MM.1S (cell line): ENCODE data around the gene PTGS2.

Experiments
- DNase-seq: peaks from one replicate; pipeline ENCODE4 v3.0.0-alpha.2; 2015
- H2AFZ ChIP-seq: fragments of 300-600 bp; sonication (generic); 2 replicates; pipeline ENCODE4 v1.6.0; 2016; ENCODE audit warnings: antibody characterized with exemption, low read length
- H3F3A ChIP-seq: fragments of 300-600 bp; sonication (generic); 2 replicates; pipeline ENCODE4 v1.6.1; 2016; ENCODE audit warnings: mild to moderate bottlenecking, antibody characterized with exemption, low read length, moderate library complexity, mixed read lengths; ENCODE audit not compliant: insufficient read depth
- H3K27ac ChIP-seq: fragments of 300-600 bp; sonication (generic); 2 replicates; pipeline ENCODE4 v1.5.1; 2016; ENCODE audit warnings: mild to moderate bottlenecking, low read length
- H3K27me3 ChIP-seq: fragments of 300-600 bp; sonication (generic); replicated peaks from 2 replicates; pipeline ENCODE4 v1.6.0; 2016; ENCODE audit warnings: low read length; ENCODE audit not compliant: insufficient read depth
- H3K36me3 ChIP-seq: fragments of 300-600 bp; sonication (generic); replicated peaks from 2 replicates; pipeline ENCODE4 v1.6.1; 2016; ENCODE audit warnings: mild to moderate bottlenecking, low read length, mixed read lengths; ENCODE audit not compliant: insufficient read depth
- H3K4me1 ChIP-seq: fragments of 300-600 bp; sonication (generic); 2 replicates; pipeline ENCODE4 v1.6.1; 2016; ENCODE audit warnings: low read length, mixed read lengths
- H3K4me2 ChIP-seq: fragments of 300-600 bp; sonication (generic); 2 replicates; pipeline ENCODE4 v1.6.0; 2016; ENCODE audit warnings: low read depth, low read length
- H3K4me3 ChIP-seq: fragments of 300-600 bp; sonication (generic); 2 replicates; pipeline ENCODE4 v1.5.1; 2016; ENCODE audit warnings: low read length, mixed read lengths
- H3K79me2 ChIP-seq: fragments of 300-600 bp; sonication (generic); 2 replicates; pipeline ENCODE4 v1.6.1; 2016; ENCODE audit warnings: mixed run types, low read length, mixed read lengths
- H3K9ac ChIP-seq: fragments of 300-600 bp; sonication (generic); 2 replicates; pipeline ENCODE4 v1.6.1; 2016; ENCODE audit warnings: low read length, mixed read lengths
- H3K9me2 ChIP-seq: fragments of 300-600 bp; sonication (generic); replicated peaks from 2 replicates; pipeline ENCODE4 v1.6.1; 2016; ENCODE audit warnings: mild to moderate bottlenecking, low read length, mixed read lengths; ENCODE audit not compliant: insufficient read depth
- H3K9me3 ChIP-seq: fragments of 300-600 bp; sonication (generic); replicated peaks from 2 replicates; pipeline ENCODE4 v1.6.1; 2016; ENCODE audit warnings: mild to moderate bottlenecking, low read length, mixed read lengths; ENCODE audit not compliant: insufficient read depth
- H4K20me1 ChIP-seq: fragments of 300-600 bp; sonication (generic); 2 replicates; pipeline ENCODE4 v1.6.1; 2016; ENCODE audit warnings: mild to moderate bottlenecking, low read length, moderate library complexity, mixed read lengths; ENCODE audit not compliant: insufficient read depth
- CTCF ChIP-seq: fragments of 300-600 bp; sonication (generic); IDR thresholded peaks from 2 replicates; pipeline ENCODE4 v1.5.1; 2016; ENCODE audit warnings: antibody characterized with exemption, low read length, mixed read lengths
- EZH2 ChIP-seq: fragments of 300-600 bp; sonication (generic); optimal IDR thresholded peaks from 2 replicates; pipeline ENCODE3; 2017; ENCODE audit warnings: low read depth, mild to moderate bottlenecking, antibody characterized with exemption, low read length, mixed read lengths
- EZH2phosphoT487 ChIP-seq: fragments of 300-600 bp; sonication (generic); IDR thresholded peaks from 2 replicates; pipeline ENCODE4 v1.6.1; 2018; ENCODE audit warnings: antibody characterized with exemption, low read length

Gene PTGS2

GRCh38 chr1:186715887-186716809, 35.9 kb upstream of the PTGS2 start:
- H3K4me3 ChIP-seq = no peak overlapping the region
- H4K20me1 ChIP-seq = no peaks in the 10 kb centered on the region
- no peaks in the 10 kb centered on the region for H3K4me1 ChIP-seq
- no peaks in the 10 kb centered on the region for H3K27me3 ChIP-seq
- no peaks in the 10 kb centered on the region for H3K79me2 ChIP-seq
- no peak overlapping the region for H2AFZ ChIP-seq
- TF ChIP-seq CTCF = no peak
- no peak for TF ChIP-seq EZH2
- TF ChIP-seq EZH2phosphoT487 = no peak
- H3K27ac ChIP-seq = no peak overlapping the region
- H3K4me2 ChIP-seq = no peak overlapping the region
- H3F3A ChIP-seq = no peaks in the 10 kb centered on the region
- H3K9me2 ChIP-seq = no peaks in the 10 kb centered on the region
- no peaks in the 10 kb centered on the region for H3K36me3 ChIP-seq
- no peak overlapping the region for H3K9ac ChIP-seq
- no peaks in the 10 kb centered on the region for H3K9me3 ChIP-seq
- no peak for DNase-seq

GRCh38 chr1:186710696-186711095, 30.5 kb upstream of the PTGS2 start:
- H3K9ac ChIP-seq = no peak overlapping the region
- DNase-seq = no peak
- no peaks in the 10 kb centered on the region for H3K27me3 ChIP-seq
- no peak overlapping the region for H2AFZ ChIP-seq
- H3K27ac ChIP-seq = no peak overlapping the region
- H3K4me2 ChIP-seq = no peak overlapping the region
- no peaks in the 10 kb centered on the region for H3K79me2 ChIP-seq
- no peaks in the 10 kb centered on the region for H3K36me3 ChIP-seq
- no peaks in the 10 kb centered on the region for H3K4me1 ChIP-seq
- no peak overlapping the region for H3K4me3 ChIP-seq
- no peaks in the 10 kb centered on the region for H3F3A ChIP-seq
- H3K9me2 ChIP-seq = no peaks in the 10 kb centered on the region
- TF ChIP-seq EZH2phosphoT487 = no peak
- TF ChIP-seq CTCF = no peak
- TF ChIP-seq EZH2 = no peak
- no peaks in the 10 kb centered on the region for H4K20me1 ChIP-seq
- no peaks in the 10 kb centered on the region for H3K9me3 ChIP-seq

GRCh38 chr1:186708694-186709097, 28.5 kb upstream of the PTGS2 start:
- Histone ChIP-seq H3K79me2 (no peaks in the 10 kb centered on the region), H3K9me2 (no peaks in the 10 kb centered on the region), H3K9me3 (no peaks in the 10 kb centered on the region), H2AFZ (no peak overlapping the region), H3K36me3 (no peaks in the 10 kb centered on the region), H3K9ac (no peak overlapping the region), H4K20me1 (no peaks in the 10 kb centered on the region), H3K4me1 (no peaks in the 10 kb centered on the region), H3K4me2 (no peak overlapping the region), H3K27me3 (no peaks in the 10 kb centered on the region), H3F3A (no peaks in the 10 kb centered on the region), H3K4me3 (no peak overlapping the region), H3K27ac (no peak overlapping the region)
- TF ChIP-seq CTCF = no peak
- no peak for TF ChIP-seq EZH2
- TF ChIP-seq EZH2phosphoT487 = no peak
- no peak for DNase-seq
